ENCODE data around the gene ADRA2C.

- TF ChIP-seq ZNF274 (IDR thresholded peaks at IDR 0.05; ENCODE audit: low read depth, low read length) (no peak), YY1 (IDR thresholded peaks at IDR 0.05; ENCODE audit: insufficient read depth, insufficient read length) (no peak), SUZ12 (IDR thresholded peaks at IDR 0.05; ENCODE audit: extremely low read depth, insufficient read depth, insufficient read length) (no peak)
Measured at GRCh38 chr4:3746701-3747580, 19.2 kb upstream of the ADRA2C start.
